IMR-90 (cell line): ENCODE measurements around the gene ORAI3. TPM values are rescaled to one million over a fixed set of nuclear protein-coding genes. Genes with fewer than 3 reads are reported as not detected.
A peak's percentile ranks its signal among the peaks of the same experiment; 100 is the strongest.

Experiments
- ATAC-seq: fragments of 200-7000 bp; cut with Tn5 transposase; 2 replicates; pipeline ENCODE4 v1.9.1; 2020; ENCODE audit warnings: low read depth, mild to moderate bottlenecking, moderate library complexity
- BruUV-seq: library from RNA; stranded (reverse); fragments of 400-500 nt; replicated peaks from 2 replicates; lab custom pipeline; 2021; lab: Mats Ljungman, UMichigan
- CTCF ChIA-PET: fragments of 300-600 bp; formaldehyde crosslinking; extraction: SDS; loops from one replicate; lab custom pipeline; 2021; ENCODE audit warnings: antibody characterized with exemption; lab: Yijun Ruan, JAX
- POLR2A ChIA-PET: fragments of 300-600 bp; sonication (Branson Sonifier 250); formaldehyde crosslinking; loops from one replicate; lab custom pipeline; 2022; ENCODE audit warnings: antibody characterized with exemption; ENCODE audit not compliant: unreplicated experiment; lab: Charles Lee
- DNase-seq: peaks from one replicate; pipeline ENCODE4 v3.0.0; 2013
- H2AFZ ChIP-seq: replicated peaks from 2 replicates; pipeline ENCODE3; 2013; ENCODE audit warnings: low read length, mild to moderate bottlenecking; ENCODE audit not compliant: poor library complexity
- H2AK5ac ChIP-seq: 2 replicates; pipeline ENCODE4 v1.6.1; 2013; ENCODE audit warnings: low read depth, low read length, inconsistent platforms
- H2AK9ac ChIP-seq: replicated peaks from 2 replicates; pipeline ENCODE3; 2013; ENCODE audit warnings: mild to moderate bottlenecking, low read depth, low read length, moderate library complexity; ENCODE audit not compliant: poor library complexity
- H2BK120ac ChIP-seq: 2 replicates; pipeline ENCODE4 v1.6.1; 2013; ENCODE audit warnings: low read depth, low read length, inconsistent platforms
- H2BK15ac ChIP-seq: 3 replicates; pipeline ENCODE4 v1.6.1; 2013; ENCODE audit warnings: low read depth, low read length, inconsistent platforms
- H2BK20ac ChIP-seq: 2 replicates; pipeline ENCODE4 v1.6.1; 2013; ENCODE audit warnings: low read depth, mild to moderate bottlenecking, inconsistent platforms, low read length, moderate library complexity
- H2BK5ac ChIP-seq: 2 replicates; pipeline ENCODE4 v1.6.1; 2013; ENCODE audit warnings: mild to moderate bottlenecking, low read depth, low read length, inconsistent platforms; ENCODE audit not compliant: poor library complexity, severe bottlenecking
- H3K14ac ChIP-seq: replicated peaks from 2 replicates; pipeline ENCODE4 v1.6.1; 2013; ENCODE audit warnings: low read depth, low read length, inconsistent platforms
- H3K18ac ChIP-seq: 2 replicates; pipeline ENCODE4 v1.6.1; 2013; ENCODE audit warnings: low read depth, low read length, control low read depth
- H3K23ac ChIP-seq: 2 replicates; pipeline ENCODE4 v1.6.1; 2013; ENCODE audit warnings: low read depth, low read length, inconsistent platforms
- H3K27ac ChIP-seq: 2 replicates; pipeline ENCODE4 v1.5.1; 2013; ENCODE audit warnings: mild to moderate bottlenecking, control low read depth, low read length; ENCODE audit not compliant: insufficient read depth
- H3K27me3 ChIP-seq: 2 replicates; pipeline ENCODE4 v1.6.1; 2013; ENCODE audit warnings: low read length; ENCODE audit not compliant: control insufficient read depth, insufficient read depth
- H3K36me3 ChIP-seq: 2 replicates; pipeline ENCODE4 v1.6.1; 2013; ENCODE audit warnings: low read length, mixed read lengths; ENCODE audit not compliant: control insufficient read depth, insufficient read depth
- H3K4ac ChIP-seq: 2 replicates; pipeline ENCODE4 v1.6.1; 2013; ENCODE audit warnings: low read depth, low read length, inconsistent platforms
- H3K4me1 ChIP-seq: 2 replicates; pipeline ENCODE4 v1.6.1; 2013; ENCODE audit warnings: low read length, mixed read lengths; ENCODE audit not compliant: control insufficient read depth, insufficient read depth
- H3K4me2 ChIP-seq: 2 replicates; pipeline ENCODE4 v1.6.1; 2013; ENCODE audit warnings: low read depth, mild to moderate bottlenecking, control low read depth, low read length, moderate library complexity
- H3K4me3 ChIP-seq: 2 replicates; pipeline ENCODE4 v1.5.1; 2013; ENCODE audit warnings: low read depth, mild to moderate bottlenecking, control low read depth, low read length, moderate library complexity; ENCODE audit not compliant: insufficient read depth
- H3K56ac ChIP-seq: 2 replicates; pipeline ENCODE4 v1.6.1; 2013; ENCODE audit warnings: low read length, inconsistent platforms; ENCODE audit not compliant: insufficient read depth; ENCODE audit errors: extremely low read depth
- H3K79me1 ChIP-seq, 2 experiments: 2 replicates each; pipeline ENCODE4 v1.6.1; 2013; ENCODE audit warnings: low read length in 2 of 2, inconsistent platforms in 1 of 2, low read depth in 1 of 2
- H3K9ac ChIP-seq: 2 replicates; pipeline ENCODE4 v1.6.1; 2013; ENCODE audit warnings: low read depth, low read length, control low read depth
- H3K9me1 ChIP-seq: 2 replicates; pipeline ENCODE4 v1.6.1; 2013; ENCODE audit warnings: low read length, inconsistent platforms; ENCODE audit not compliant: insufficient read depth
- H3K9me3 ChIP-seq: 2 replicates; pipeline ENCODE4 v1.6.1; 2013; ENCODE audit warnings: low read length; ENCODE audit not compliant: control insufficient read depth, insufficient read depth
- H4K20me1 ChIP-seq: 2 replicates; pipeline ENCODE4 v1.6.1; 2013; ENCODE audit warnings: low read length, inconsistent platforms; ENCODE audit not compliant: insufficient read depth
- H4K5ac ChIP-seq: 2 replicates; pipeline ENCODE4 v1.6.1; 2013; ENCODE audit warnings: mild to moderate bottlenecking, low read depth, low read length, control low read depth
- H4K8ac ChIP-seq, 2 experiments: 2 replicates each; pipeline ENCODE4 v1.6.1; 2013; ENCODE audit warnings: low read depth in 2 of 2, low read length in 2 of 2, control low read depth in 1 of 2, inconsistent platforms in 1 of 2
- H4K91ac ChIP-seq: 2 replicates; pipeline ENCODE4 v1.6.1; 2013; ENCODE audit warnings: low read depth, low read length, inconsistent platforms; ENCODE audit not compliant: insufficient read depth
- ELK1 ChIP-seq: fragments of 150-350 bp; IDR thresholded peaks from 2 replicates; pipeline ENCODE4 v1.6.1; 2016; ENCODE audit warnings: low read depth, mild to moderate bottlenecking, low read length, moderate library complexity, borderline replicate concordance
- FOS ChIP-seq: fragments of 150-350 bp; IDR thresholded peaks from 2 replicates; pipeline ENCODE4 v1.6.1; 2016; ENCODE audit warnings: low read depth, low read length
- MAZ ChIP-seq: IDR thresholded peaks from 2 replicates; pipeline ENCODE4 v1.6.1; 2012; ENCODE audit warnings: low read depth, mild to moderate bottlenecking, low read length, improper control_type of control experiment, moderate library complexity, borderline replicate concordance
- POLR2A ChIP-seq: IDR thresholded peaks from 2 replicates; pipeline ENCODE4 v1.6.1; 2012; ENCODE audit warnings: mild to moderate bottlenecking, low read depth, low read length
- SMC3 ChIP-seq: fragments of 150-350 bp; IDR thresholded peaks from 2 replicates; pipeline ENCODE4 v1.6.1; 2016; ENCODE audit warnings: low read depth, mild to moderate bottlenecking, antibody characterized with exemption, low read length, moderate library complexity
- USF2 ChIP-seq: fragments of 150-350 bp; IDR thresholded peaks from 2 replicates; pipeline ENCODE4 v1.6.1; 2017; ENCODE audit warnings: mild to moderate bottlenecking, antibody characterized with exemption, low read length, low read depth
- WGBS, 2 experiments: methylation state at CpG; one replicate each; pipeline versions ENCODE4 v1.1.5 to v1.1.7; 2013; ENCODE audit warnings: missing lambda C conversion rate in 2 of 2; ENCODE audit not compliant: insufficient read length in 1 of 2; ENCODE audit errors: extremely low coverage in 2 of 2; 5-methylcytosine and 5-hydroxymethylcytosine counted together
- dilution Hi-C: fragments of 300-500 bp; cut with HindIII; formaldehyde crosslinking; loops from one replicate; pipeline ENCODE4 v1.14.3; 2018; ENCODE audit warnings: low sequenced_read_pairs; ENCODE audit not compliant: unreplicated experiment
- in situ Hi-C: fragments of 300-500 bp; cut with MboI; formaldehyde crosslinking; loops from 3 replicates; pipeline ENCODE4 v1.14.3; 2019; ENCODE audit warnings: low sequenced_read_pairs, inconsistent platforms, mixed read lengths
- intact Hi-C: fragments of 100-400 bp; cut with micrococcal nuclease; formaldehyde crosslinking; loops from 2 replicates; pipeline ENCODE4 v1.10.0; 2022
- polyA plus RNA-seq, 3 experiments: library from polyadenylated mRNA; depleted of rRNA; stranded (reverse); fragments of >200 nt; gene quantifications; 2 replicates each; pipeline ENCODE4 v1.2.3, GENCODE V29; 2012; ENCODE audit warnings: low replicate concordance in 1 of 3
- total RNA-seq: library from RNA; depleted of rRNA; stranded (reverse); fragments of >200 nt; gene quantifications from 2 replicates; pipeline ENCODE4 v1.2.3, GENCODE V29; 2012

The ORAI3 gene
- total and polyA plus RNA-seq, 2 of the 4 experiments (the other 2 are of a cell fraction) = 6.8 to 16.9 TPM

- H3K9ac ChIP-seq = peak overlapping the region; percentile 57
- peak overlapping the region; percentile 72 for H4K5ac ChIP-seq
- peak overlapping the region; percentile 95 for H2BK20ac ChIP-seq
- H3K56ac ChIP-seq = peak overlapping the region; percentile 86
- DNase-seq (peak; percentile 84), ATAC-seq (peak; percentile 79)
- peaks cover 1% of the 10 kb centered on the region; the same call in 1 of the 2 replicates for H3K36me3 ChIP-seq
- TF ChIP-seq POLR2A (peak; percentile 52; the same call in 1 of the 2 replicates), ELK1 (no peak), FOS (peak; percentile 70; the same call in 1 of the 2 replicates), USF2 (0 out of 2 replicates have a peak, but pooled peaks have one; percentile 2), SMC3 (no peak), MAZ (peak; percentile 48; the same call in 1 of the 2 replicates)
- peak overlapping the region; percentile 91 for H2BK15ac ChIP-seq
- H4K91ac ChIP-seq = peak overlapping the region; percentile 95
- POLR2A ChIA-PET = interaction anchor here (0.6 to 1.0 kb wide), 4 partner anchors 9 to 474 kb away, joined by 3 to 6 read pairs (median 4); partner anchors contain the start of gene TGFB1I1
- peak overlapping the region; percentile 97 for H3K4ac ChIP-seq
- peak overlapping the region; percentile 98 for H2AK5ac ChIP-seq
- H3K79me1 ChIP-seq = peaks cover 0 to 18% of the 10 kb centered on the region in 2 experiments; a peak in 1 of 4 replicates
- peak overlapping the region; percentile 43; the same call in 1 of the 2 replicates for H3K4me3 ChIP-seq
- H2AFZ ChIP-seq = peak overlapping the region; percentile 91
- CTCF ChIA-PET = interaction anchor here (0.5 to 0.9 kb wide), 4 partner anchors 13 to 457 kb away, joined by 3 to 4 read pairs (median 4); partner anchors contain the start of gene HSD3B7
- H3K23ac ChIP-seq = peak overlapping the region; percentile 92
- H4K20me1 ChIP-seq = no peaks in the 10 kb centered on the region
- H3K27ac ChIP-seq = peak overlapping the region; percentile 69
- H2BK120ac ChIP-seq = peak overlapping the region; percentile 89
- H2AK9ac ChIP-seq = peak overlapping the region; percentile 92
- BruUV-seq = no TSS peak
- dilution Hi-C loops (no loop called here), intact Hi-C loops (loop anchor here (2.0 to 5.0 kb wide), 2 partner anchors 35 to 74 kb away; partner anchors contain the start of genes STX4, ZNF646 and ZNF668), in situ Hi-C loops (loop anchor here (10.0 to 25.0 kb wide), 2 partner anchors 447 to 714 kb away; partner anchors contain the start of gene ZNF843)
- H2BK5ac ChIP-seq = peak overlapping the region; percentile 95
- H3K18ac ChIP-seq = peak overlapping the region; percentile 70
- WGBS, 2 experiments = 42% methylated on average over 6 of the region's 21 CpGs; no CpG with 5 or more reads in 1 of the 2 experiments
- peaks cover 27% of the 10 kb centered on the region for H3K4me1 ChIP-seq
- peak overlapping the region; percentile 83 for H3K4me2 ChIP-seq
- peak overlapping the region; percentile 97 for H3K14ac ChIP-seq
- peak overlapping the region; percentile 94 to 96 for H4K8ac ChIP-seq
- peaks cover 18% of the 10 kb centered on the region for H3K9me1 ChIP-seq
- no peaks in the 10 kb centered on the region for H3K9me3 ChIP-seq
- no peaks in the 10 kb centered on the region for H3K27me3 ChIP-seq
These were observed 49.1 kb downstream of the ORAI3 start for GRCh38 chr16:30997725-30998711.
